ENCODE measurements around the gene KCNQ1OT1.

The KCNQ1OT1 gene

GRCh38 chr11:2728663-2729332 lies 29.0 kb upstream of the KCNQ1OT1 start:
- Histone ChIP-seq H3K9ac (ENCODE audit: low read length) (no peak overlapping the region), H3K4me3 (ENCODE audit: low read length) (no peak overlapping the region), H3K79me2 (ENCODE audit: low read length) (no peaks in the 10 kb centered on the region), H3K27me3 (ENCODE audit: low read depth, low read length) (peaks cover 7% of the 10 kb centered on the region; the same call in 1 of the 2 replicates), H3K4me1 (ENCODE audit: low read length) (no peaks in the 10 kb centered on the region), H3K4me2 (ENCODE audit: low read length) (no peak overlapping the region), H3K36me3 (replicated peaks; ENCODE audit: low read depth, low read length) (no peaks in the 10 kb centered on the region), H3K9me3 (ENCODE audit: insufficient read depth, low read length) (no peaks in the 10 kb centered on the region), H4K20me1 (ENCODE audit: insufficient read depth, low read length) (no peaks in the 10 kb centered on the region), H2AFZ (ENCODE audit: low read depth, low read length) (no peak overlapping the region), H3K27ac (ENCODE audit: low read length) (no peak overlapping the region)
- no peak for TF ChIP-seq CTCF (IDR thresholded peaks at IDR 0.05; ENCODE audit: low read depth, low read length)

- Histone ChIP-seq H3K27ac (ENCODE audit: low read length) (no peak overlapping the region), H3K36me3 (replicated peaks; ENCODE audit: low read depth, low read length) (no peaks in the 10 kb centered on the region), H3K4me2 (ENCODE audit: low read length) (no peak overlapping the region), H2AFZ (ENCODE audit: low read depth, low read length) (no peak overlapping the region), H3K9ac (ENCODE audit: low read length) (no peak overlapping the region), H3K27me3 (ENCODE audit: low read depth, low read length) (peaks cover 7% of the 10 kb centered on the region; the same call in 1 of the 2 replicates), H3K4me3 (ENCODE audit: low read length) (no peak overlapping the region), H3K79me2 (ENCODE audit: low read length) (no peaks in the 10 kb centered on the region), H3K9me3 (ENCODE audit: insufficient read depth, low read length) (no peaks in the 10 kb centered on the region), H3K4me1 (ENCODE audit: low read length) (no peaks in the 10 kb centered on the region), H4K20me1 (ENCODE audit: insufficient read depth, low read length) (no peaks in the 10 kb centered on the region)
- TF ChIP-seq CTCF (IDR thresholded peaks at IDR 0.05; ENCODE audit: low read depth, low read length): no peak
- TF ChIP-seq EZH2phosphoT487 (IDR thresholded peaks at IDR 0.05; ENCODE audit: low read depth): no peak
These were observed 28.4 kb upstream of the KCNQ1OT1 start for GRCh38 chr11:2728128-2728662.

GRCh38 chr11:2726964-2727363 lies 27.2 kb upstream of the KCNQ1OT1 start:
- Histone ChIP-seq H3K27me3 (ENCODE audit: low read depth, low read length) (peaks cover 7% of the 10 kb centered on the region; the same call in 1 of the 2 replicates), H4K20me1 (ENCODE audit: insufficient read depth, low read length) (no peaks in the 10 kb centered on the region), H3K4me2 (ENCODE audit: low read length) (no peak overlapping the region), H3K4me3 (ENCODE audit: low read length) (no peak overlapping the region), H3K4me1 (ENCODE audit: low read length) (no peaks in the 10 kb centered on the region), H3K9me3 (ENCODE audit: insufficient read depth, low read length) (no peaks in the 10 kb centered on the region), H2AFZ (ENCODE audit: low read depth, low read length) (no peak overlapping the region), H3K36me3 (replicated peaks; ENCODE audit: low read depth, low read length) (no peaks in the 10 kb centered on the region), H3K9ac (ENCODE audit: low read length) (no peak overlapping the region), H3K79me2 (ENCODE audit: low read length) (no peaks in the 10 kb centered on the region), H3K27ac (ENCODE audit: low read length) (no peak overlapping the region)
- TF ChIP-seq CTCF (IDR thresholded peaks at IDR 0.05; ENCODE audit: low read depth, low read length): no peak
- TF ChIP-seq EZH2phosphoT487 (IDR thresholded peaks at IDR 0.05; ENCODE audit: low read depth): no peak

- H3K4me2 ChIP-seq (ENCODE audit: low read length): no peak overlapping the region
- no peak overlapping the region for H2AFZ ChIP-seq (ENCODE audit: low read depth, low read length)
- H3K9me3 ChIP-seq (ENCODE audit: insufficient read depth, low read length): no peaks in the 10 kb centered on the region
- H3K9ac ChIP-seq (ENCODE audit: low read length): no peak overlapping the region
- peaks cover 7% of the 10 kb centered on the region; the same call in 1 of the 2 replicates for H3K27me3 ChIP-seq (ENCODE audit: low read depth, low read length)
- no peaks in the 10 kb centered on the region for H4K20me1 ChIP-seq (ENCODE audit: insufficient read depth, low read length)
- H3K27ac ChIP-seq (ENCODE audit: low read length): no peak overlapping the region
- H3K4me1 ChIP-seq (ENCODE audit: low read length): no peaks in the 10 kb centered on the region
- no peak overlapping the region for H3K4me3 ChIP-seq (ENCODE audit: low read length)
- no peaks in the 10 kb centered on the region for H3K79me2 ChIP-seq (ENCODE audit: low read length)
- H3K36me3 ChIP-seq (replicated peaks; ENCODE audit: low read depth, low read length): no peaks in the 10 kb centered on the region
- no peak for TF ChIP-seq CTCF (IDR thresholded peaks at IDR 0.05; ENCODE audit: low read depth, low read length)
- TF ChIP-seq EZH2phosphoT487 (IDR thresholded peaks at IDR 0.05; ENCODE audit: low read depth): no peak
These were observed 25.8 kb upstream of the KCNQ1OT1 start for GRCh38 chr11:2725368-2726300.

Data from OCI-LY3 (cell line).